NCI-H1694 treated with DMSO at 0.1 percent for 48 hours (cell line): ENCODE results near the gene XIRP2.
A peak's percentile ranks its signal among the peaks of the same experiment; 100 is the strongest.

ENCODE experiments used
- DNase-seq: peaks from one replicate; lab custom pipeline; 2025; lab: John Stamatoyannopoulos, UW

The XIRP2 gene

GRCh38 chr2:167293943-167294775 lies 405.9 kb downstream of the XIRP2 start:
- DNase-seq = peak; percentile 65

- DNase-seq = peak; percentile 50
Observed at GRCh38 chr2:167294776-167295140, 406.5 kb downstream of the XIRP2 start.

- DNase-seq = no peak
Observed at GRCh38 chr2:167297292-167297691, 409.0 kb downstream of the XIRP2 start.

- no peak for DNase-seq
Observed at GRCh38 chr2:167298017-167298416, 409.7 kb downstream of the XIRP2 start.
